ENCODE measurements around the gene ADAMTS2. TPM values are rescaled to one million over a fixed set of nuclear protein-coding genes. Genes with fewer than 3 reads are reported as not detected.

Gene ADAMTS2
- total and polyA plus RNA-seq, 2 experiments from 2014 or later: 1.6 to 8.1 TPM

- H3K36me3 ChIP-seq (ENCODE audit: insufficient read depth): no peaks in the 10 kb centered on the region
- H3K4me1 Mint-ChIP-seq: no peaks in the 10 kb centered on the region
These were observed 208.1 kb downstream of the ADAMTS2 start for GRCh38 chr5:179137016-179137642.

GRCh38 chr5:179135441-179136215 is 209.6 kb downstream of the ADAMTS2 start:
- peaks cover 17% of the 10 kb centered on the region for H3K36me3 Mint-ChIP-seq (ENCODE audit: low read depth)
- TF ChIP-seq ZNF462 (CRISPR knock-in tag; IDR thresholded peaks at IDR 0.05) (no peak), JUNB (IDR thresholded peaks at IDR 0.05; ENCODE audit: unreplicated experiment) (no peak), CREB1 (CRISPR knock-in tag; IDR thresholded peaks at IDR 0.05; ENCODE audit: low read depth) (no peak)

More at GRCh38 chr5:179137016-179137642, 208.1 kb downstream of the ADAMTS2 start:
- no peak for ATAC-seq
- no peaks in the 10 kb centered on the region for H3K4me1 ChIP-seq (ENCODE audit: insufficient read depth)
- peaks cover 5% of the 10 kb centered on the region for H3K27me3 Mint-ChIP-seq (ENCODE audit: insufficient read depth, low read depth, poor library complexity)
- no peaks in the 10 kb centered on the region for H4K20me1 ChIP-seq (replicated peaks; ENCODE audit: insufficient read depth)
- no peak overlapping the region for H3K27ac ChIP-seq (ENCODE audit: low read depth)
- no peak for DNase-seq (ENCODE audit: low spot score)
- no peak overlapping the region for H3K4me2 ChIP-seq
- H3K79me2 ChIP-seq (replicated peaks; ENCODE audit: insufficient read depth): no peaks in the 10 kb centered on the region
- no peak overlapping the region for H3K4me3 ChIP-seq
- no peak overlapping the region for H3K4me3 Mint-ChIP-seq
- peaks cover 15% of the 10 kb centered on the region for H3K36me3 Mint-ChIP-seq (ENCODE audit: low read depth)
- no peaks in the 10 kb centered on the region for H3F3A ChIP-seq (replicated peaks; ENCODE audit: low read depth)
- H3K9me3 Mint-ChIP-seq: peaks cover 31% of the 10 kb centered on the region
- no peaks in the 10 kb centered on the region for H3K9me2 ChIP-seq (ENCODE audit: insufficient read depth)
- no peak overlapping the region for H2AFZ ChIP-seq
- H3K27ac Mint-ChIP-seq: no peak overlapping the region
- no peaks in the 10 kb centered on the region for H3K27me3 ChIP-seq (ENCODE audit: insufficient read depth)
- no peak for TF ChIP-seq ZNF331 (CRISPR knock-in tag; IDR thresholded peaks at IDR 0.05; ENCODE audit: low read depth)
- no peak for TF ChIP-seq CREB1 (CRISPR knock-in tag; IDR thresholded peaks at IDR 0.05; ENCODE audit: low read depth)
- TF ChIP-seq CTCF (conservative IDR thresholded peaks at IDR 0.05; ENCODE audit: low read depth in 2 of 2): no peak
- TF ChIP-seq ZNF114 (CRISPR knock-in tag; IDR thresholded peaks at IDR 0.05): no peak
- no peak for TF ChIP-seq JUNB (IDR thresholded peaks at IDR 0.05; ENCODE audit: unreplicated experiment)
- TF ChIP-seq EZH2phosphoT487 (IDR thresholded peaks at IDR 0.05; ENCODE audit: unreplicated experiment): no peak
- TF ChIP-seq EZH2 (IDR thresholded peaks at IDR 0.05; ENCODE audit: low read depth, unreplicated experiment): no peak

More at GRCh38 chr5:179135441-179136215, 209.6 kb downstream of the ADAMTS2 start:
- H3K4me1 ChIP-seq (ENCODE audit: insufficient read depth): no peaks in the 10 kb centered on the region
- H3K36me3 ChIP-seq (ENCODE audit: insufficient read depth): no peaks in the 10 kb centered on the region
- H4K20me1 ChIP-seq (replicated peaks; ENCODE audit: insufficient read depth): no peaks in the 10 kb centered on the region
- H3K4me3 Mint-ChIP-seq: no peak overlapping the region
- ATAC-seq: no peak
- no peak overlapping the region for H3K4me2 ChIP-seq
- H3K9me2 ChIP-seq (ENCODE audit: insufficient read depth): no peaks in the 10 kb centered on the region
- peaks cover 5% of the 10 kb centered on the region for H3K27me3 Mint-ChIP-seq (ENCODE audit: insufficient read depth, low read depth, poor library complexity)
- no peak overlapping the region for H3K27ac ChIP-seq (ENCODE audit: low read depth)
- H2AFZ ChIP-seq: no peak overlapping the region
- H3K27ac Mint-ChIP-seq: no peak overlapping the region
- DNase-seq (ENCODE audit: low spot score): no peak
- H3K9me3 Mint-ChIP-seq: peaks cover 38% of the 10 kb centered on the region
- H3K27me3 ChIP-seq (ENCODE audit: insufficient read depth): no peaks in the 10 kb centered on the region
- no peaks in the 10 kb centered on the region for H3F3A ChIP-seq (replicated peaks; ENCODE audit: low read depth)
- H3K4me3 ChIP-seq: no peak overlapping the region
- no peaks in the 10 kb centered on the region for H3K79me2 ChIP-seq (replicated peaks; ENCODE audit: insufficient read depth)
- no peaks in the 10 kb centered on the region for H3K4me1 Mint-ChIP-seq

Measured in GM23338 (cell line).